ENCODE measurements around the gene PLEKHG4B. TPM values are rescaled to one million over a fixed set of nuclear protein-coding genes. Genes with fewer than 3 reads are reported as not detected.

PLEKHG4B gene
- polyA plus RNA-seq, 1 donor (not counting 4 experiments of a cell fraction or from before 2014, with no cell fraction given) = not detected

- no peak overlapping the region for H3K9ac ChIP-seq (ENCODE audit: control insufficient read depth, extremely low read depth, insufficient read depth, low read length)
- H3K27ac ChIP-seq (ENCODE audit: control insufficient read depth, insufficient read depth, low read length) = no peak overlapping the region
- H3K4me2 ChIP-seq (ENCODE audit: control insufficient read depth, extremely low read depth, insufficient read depth, low read depth, low read length) = no peak overlapping the region
- no peak overlapping the region for H2AFZ ChIP-seq (ENCODE audit: control insufficient read depth, low read length)
- H3K36me3 ChIP-seq (ENCODE audit: control insufficient read depth in 2 of 2, extremely low read depth in 1 of 2, insufficient read depth in 2 of 2, low read length in 2 of 2) = no peaks in the 10 kb centered on the region
- H3K27me3 ChIP-seq (ENCODE audit: control insufficient read depth, extremely low read depth, insufficient read depth, low read length) = peaks cover 21% of the 10 kb centered on the region
- DNase-seq (ENCODE audit: low read depth, low spot score) (no peak), FAIRE-seq (no peak)
- no peaks in the 10 kb centered on the region for H3K4me1 ChIP-seq (ENCODE audit: control insufficient read depth, extremely low read depth, insufficient read depth, low read length)
- H3K9me3 ChIP-seq (ENCODE audit: control insufficient read depth, low read depth, low read length) = no peaks in the 10 kb centered on the region
- H3K79me2 ChIP-seq (ENCODE audit: control insufficient read depth, insufficient read depth, low read length) = no peaks in the 10 kb centered on the region
- no peaks in the 10 kb centered on the region for H4K20me1 ChIP-seq (ENCODE audit: control insufficient read depth, extremely low read depth, insufficient read depth, low read length)
- H3K9me1 ChIP-seq (ENCODE audit: control insufficient read depth, extremely low read depth, insufficient read depth, low read length) = no peaks in the 10 kb centered on the region
- TF ChIP-seq EZH2 (IDR thresholded peaks at IDR 0.05; ENCODE audit: low read length) (no peak), CTCF (optimal IDR thresholded peaks at IDR 0.05 in 1 of 3, IDR thresholded peaks at IDR 0.05 in 1 of 3, conservative IDR thresholded peaks at IDR 0.05 in 1 of 3; ENCODE audit: extremely low read depth in 1 of 3, insufficient read depth in 2 of 3, low read length in 3 of 3) (no peak)
- dilution Hi-C loops (cut with MboI; ENCODE audit: extremely low pct_ligation_motif_present, low sequenced_read_pairs) = no loop called here
- no peak overlapping the region for H3K4me3 ChIP-seq (ENCODE audit: control insufficient read depth in 2 of 3, extremely low read depth in 1 of 3, insufficient read depth in 2 of 3, low read depth in 1 of 3, low read length in 3 of 3)
Observed at GRCh38 chr5:82570-82969, 9.4 kb upstream of the PLEKHG4B start.

- FAIRE-seq (no peak), DNase-seq (ENCODE audit: low read depth, low spot score) (no peak)
- H3K79me2 ChIP-seq (ENCODE audit: control insufficient read depth, insufficient read depth, low read length) = no peaks in the 10 kb centered on the region
- no peak overlapping the region for H3K27ac ChIP-seq (ENCODE audit: control insufficient read depth, insufficient read depth, low read length)
- H3K27me3 ChIP-seq (ENCODE audit: control insufficient read depth, extremely low read depth, insufficient read depth, low read length) = peaks cover 20% of the 10 kb centered on the region
- no peak overlapping the region for H3K4me2 ChIP-seq (ENCODE audit: control insufficient read depth, extremely low read depth, insufficient read depth, low read depth, low read length)
- dilution Hi-C loops (cut with MboI; ENCODE audit: extremely low pct_ligation_motif_present, low sequenced_read_pairs) = no loop called here
- no peaks in the 10 kb centered on the region for H4K20me1 ChIP-seq (ENCODE audit: control insufficient read depth, extremely low read depth, insufficient read depth, low read length)
- H3K9ac ChIP-seq (ENCODE audit: control insufficient read depth, extremely low read depth, insufficient read depth, low read length) = no peak overlapping the region
- no peaks in the 10 kb centered on the region for H3K9me1 ChIP-seq (ENCODE audit: control insufficient read depth, extremely low read depth, insufficient read depth, low read length)
- no peaks in the 10 kb centered on the region for H3K9me3 ChIP-seq (ENCODE audit: control insufficient read depth, low read depth, low read length)
- H2AFZ ChIP-seq (ENCODE audit: control insufficient read depth, low read length) = no peak overlapping the region
- no peak overlapping the region for H3K4me3 ChIP-seq (ENCODE audit: control insufficient read depth in 2 of 3, extremely low read depth in 1 of 3, insufficient read depth in 2 of 3, low read depth in 1 of 3, low read length in 3 of 3)
- TF ChIP-seq EZH2 (IDR thresholded peaks at IDR 0.05; ENCODE audit: low read length) = no peak
- TF ChIP-seq CTCF (optimal IDR thresholded peaks at IDR 0.05 in 1 of 3, IDR thresholded peaks at IDR 0.05 in 1 of 3, conservative IDR thresholded peaks at IDR 0.05 in 1 of 3; ENCODE audit: extremely low read depth in 1 of 3, insufficient read depth in 2 of 3, low read length in 3 of 3) = no peak
- no peaks in the 10 kb centered on the region for H3K36me3 ChIP-seq (ENCODE audit: control insufficient read depth in 2 of 2, extremely low read depth in 1 of 2, insufficient read depth in 2 of 2, low read length in 2 of 2)
- H3K4me1 ChIP-seq (ENCODE audit: control insufficient read depth, extremely low read depth, insufficient read depth, low read length) = no peaks in the 10 kb centered on the region
Observed at GRCh38 chr5:83029-83428, 8.9 kb upstream of the PLEKHG4B start.

All from keratinocyte (primary cell).